Liver (tissue), 9 donors: ENCODE measurements around the gene ZNF296. TPM values are rescaled to one million over a fixed set of nuclear protein-coding genes. Genes with fewer than 3 reads are reported as not detected.

ENCODE experiments used
- DNase-seq: peaks from one replicate; pipeline ENCODE4 v3.0.0-alpha.2; 2017; ENCODE audit warnings: low spot score
- H3K27ac ChIP-seq, 2 donors: one replicate each; pipeline ENCODE4 v1.7.0; 2013; ENCODE audit warnings: inconsistent platforms in 2 of 2, low read length in 2 of 2, control low read depth in 1 of 2, low read depth in 1 of 2, mild to moderate bottlenecking in 1 of 2
- H3K27me3 ChIP-seq, 4 donors: one replicate each; pipeline versions ENCODE4 v1.6.1 to v1.7.0; 2013; ENCODE audit warnings: low read length in 3 of 4, inconsistent platforms in 1 of 4, mild to moderate bottlenecking in 1 of 4, moderate library complexity in 1 of 4; ENCODE audit not compliant: control insufficient read depth in 4 of 4, insufficient read depth in 4 of 4
- H3K36me3 ChIP-seq, 4 donors: one replicate each; pipeline versions ENCODE4 v1.6.1 to v1.7.0; 2013; ENCODE audit warnings: low read length in 3 of 4, mild to moderate bottlenecking in 3 of 4, low read depth in 1 of 4, moderate library complexity in 1 of 4; ENCODE audit not compliant: control insufficient read depth in 4 of 4, insufficient read depth in 3 of 4
- H3K4me1 ChIP-seq, 4 donors: one replicate each; pipeline versions ENCODE4 v1.6.1 to v1.7.0; 2013; ENCODE audit warnings: low read length in 3 of 4, mild to moderate bottlenecking in 3 of 4, moderate library complexity in 1 of 4; ENCODE audit not compliant: control insufficient read depth in 4 of 4, insufficient read depth in 4 of 4
- H3K4me3 ChIP-seq, 3 donors: one replicate each; pipeline versions ENCODE4 v1.6.1 to v1.7.0; 2013; ENCODE audit warnings: low read length in 3 of 3, control low read depth in 1 of 3, low read depth in 1 of 3, mild to moderate bottlenecking in 1 of 3
- H3K9ac ChIP-seq, 2 donors: one replicate each; pipeline ENCODE4 v1.7.0; 2013; ENCODE audit warnings: low read length in 2 of 2, mild to moderate bottlenecking in 2 of 2, moderate library complexity in 2 of 2, control low read depth in 1 of 2, low read depth in 1 of 2
- H3K9me3 ChIP-seq, 4 donors: one replicate each; pipeline versions ENCODE4 v1.6.1 to v1.7.0; 2013; ENCODE audit warnings: low read length in 3 of 4; ENCODE audit not compliant: control insufficient read depth in 4 of 4
- CTCF ChIP-seq: fragments of 150-350 bp; IDR thresholded peaks from 2 replicates; pipeline ENCODE4 v1.5.1; 2017; ENCODE audit warnings: improper control_type of control experiment, low read depth, low read length; ENCODE audit not compliant: missing input control
- EGR1 ChIP-seq, 2 donors: IDR thresholded peaks; 2 replicates each; pipeline ENCODE4 v1.6.1; 2016 to 2018; ENCODE audit warnings: antibody characterized with exemption in 2 of 2, low read depth in 2 of 2
- FOXA1 ChIP-seq: IDR thresholded peaks from 2 replicates; pipeline ENCODE4 v1.6.1; 2016; ENCODE audit warnings: antibody characterized with exemption
- GABPA ChIP-seq, 2 donors: IDR thresholded peaks in 1 of 2; conservative IDR thresholded peaks in 1 of 2; 2 replicates each; pipeline ENCODE4 v1.6.1; 2016; ENCODE audit warnings: antibody characterized with exemption in 2 of 2, mild to moderate bottlenecking in 1 of 2, moderate library complexity in 1 of 2
- HNF4A ChIP-seq, 2 donors: conservative IDR thresholded peaks; 2 replicates each; pipeline ENCODE4 v1.6.1; 2016; ENCODE audit warnings: antibody characterized with exemption in 2 of 2, mild to moderate bottlenecking in 2 of 2
- HNF4G ChIP-seq: IDR thresholded peaks from 2 replicates; pipeline ENCODE4 v1.6.1; 2016; ENCODE audit warnings: antibody characterized with exemption
- MAX ChIP-seq: IDR thresholded peaks from 2 replicates; pipeline ENCODE4 v1.6.1; 2016; ENCODE audit warnings: antibody characterized with exemption
- RAD21 ChIP-seq, 2 donors: IDR thresholded peaks; 2 replicates each; pipeline ENCODE4 v1.6.1; 2016; ENCODE audit warnings: antibody characterized with exemption in 2 of 2, mild to moderate bottlenecking in 2 of 2
- RXRA ChIP-seq, 2 donors: IDR thresholded peaks; 2 replicates each; pipeline ENCODE4 v1.6.1; 2017 to 2018; ENCODE audit warnings: antibody characterized with exemption in 2 of 2, mild to moderate bottlenecking in 1 of 2
- SP1 ChIP-seq: IDR thresholded peaks from 2 replicates; pipeline ENCODE4 v1.6.1; 2018; ENCODE audit warnings: antibody characterized with exemption, mild to moderate bottlenecking
- YY1 ChIP-seq: IDR thresholded peaks from 2 replicates; pipeline ENCODE4 v1.6.1; 2016; ENCODE audit warnings: antibody characterized with exemption, mild to moderate bottlenecking
- ZBTB33 ChIP-seq: IDR thresholded peaks from 2 replicates; pipeline ENCODE4 v1.6.1; 2016; ENCODE audit warnings: antibody characterized with exemption
- WGBS: extraction: QIAGEN DNeasy Blood & Tissue Kit; methylation state at CpG from one replicate; pipeline ENCODE4 v1.1.7; 2013; 5-methylcytosine and 5-hydroxymethylcytosine counted together
- polyA plus RNA-seq, 2 donors: library from polyadenylated mRNA; stranded (reverse) in 1 of 2; unstranded in 1 of 2; fragments of 200-250 nt in 1 of 2; fragments of >200 nt in 1 of 2; fragmentation: Nextera tagmentation in 1 of 2; extraction: Ambion mirVana in 1 of 2; gene quantifications; one replicate each; pipeline versions ENCODE4 v1.2.1 to v1.2.3, GENCODE V29; 2013 to 2015
- total RNA-seq, 2 donors: library from RNA; depleted of rRNA; stranded (reverse); fragments of >200 nt; gene quantifications; one replicate each; pipeline ENCODE4 v1.2.3, GENCODE V29; 2014
- TF ChIP-seq, protein P1 (sequence below): IDR thresholded peaks from 2 replicates; pipeline ENCODE4 v1.6.1; 2016; ENCODE audit warnings: antibody characterized with exemption
- TF ChIP-seq, protein P2 (sequence below): IDR thresholded peaks from 2 replicates; pipeline ENCODE4 v1.6.1; 2016; ENCODE audit warnings: antibody characterized with exemption, mild to moderate bottlenecking
- donor health status: healthy.
- donor health status: healthy.
- donor health status: healthy.
- donor health status: healthy.
- donor health status: healthy.

ZNF296 gene
- total and polyA plus RNA-seq, 4 donors, result 0.16 to 0.42 (median 0.17) TPM; not detected in 1

GRCh38 chr19:45104658-45105349, 28.5 kb upstream of the ZNF296 start (continued):
- TF ChIP-seq CTCF (no peak), ZBTB33 (no peak), YY1 (no peak)

DNA sequence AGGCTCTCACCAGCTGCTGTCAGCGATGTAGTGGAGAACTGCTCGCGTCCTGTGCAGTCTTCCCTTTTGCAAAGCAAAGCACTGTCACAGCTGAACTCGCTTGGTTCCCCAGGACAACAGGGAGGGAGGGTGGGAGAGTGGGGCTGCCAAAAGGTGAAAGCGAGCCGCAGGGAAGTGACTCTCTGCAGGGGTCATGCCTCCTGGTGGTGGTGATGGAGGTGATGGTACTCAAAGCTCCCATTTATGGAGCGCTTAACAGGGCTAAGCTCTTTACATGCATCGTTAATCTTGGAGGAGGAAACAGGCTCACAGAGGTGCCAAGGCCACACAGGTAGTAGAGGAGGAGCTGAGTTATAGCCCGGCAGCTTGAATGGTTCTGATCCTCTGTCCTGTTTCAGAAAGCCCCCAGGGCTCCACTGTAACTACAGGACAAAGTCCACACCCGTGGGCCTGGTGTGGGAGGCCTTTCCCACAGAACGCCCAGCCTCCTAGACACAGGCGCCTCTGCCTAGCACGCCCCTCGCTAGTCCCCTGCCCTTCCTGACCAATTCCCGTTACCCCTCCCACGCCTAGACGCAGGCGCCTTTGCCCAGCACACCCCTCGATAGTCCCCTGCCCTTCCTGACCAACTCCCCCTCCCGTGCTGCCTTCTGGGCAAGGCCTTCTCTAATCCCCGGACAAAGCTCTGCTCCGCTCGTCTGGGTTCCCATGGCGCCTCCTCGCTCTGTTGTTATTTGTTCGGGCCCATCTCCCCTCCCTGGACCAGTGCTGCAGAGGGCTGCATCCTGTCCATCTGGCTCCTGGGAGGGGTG, 27.4 kb upstream of the ZNF296 start:
- peak; percentile 58 for DNase-seq
- Histone ChIP-seq H3K4me1 (peaks cover 3 to 22% (median 14%) of the 10 kb centered on the region in 4 donors), H3K4me3 (no peak overlapping the region), H3K27me3 (no peaks in the 10 kb centered on the region), H3K36me3 (no peaks in the 10 kb centered on the region), H3K27ac (no peak overlapping the region), H3K9ac (no peak overlapping the region), H3K9me3 (no peaks in the 10 kb centered on the region)
- no peak for TF ChIP-seq CTCF
- no peak for TF ChIP-seq ZBTB33
- TF ChIP-seq HNF4G, result peak; percentile 10
- no peak for TF ChIP-seq RXRA (IDR thresholded peaks at IDR 0.05)
- TF ChIP-seq FOXA1, result no peak
- TF ChIP-seq MAX, result no peak
- TF ChIP-seq, protein P1, sequence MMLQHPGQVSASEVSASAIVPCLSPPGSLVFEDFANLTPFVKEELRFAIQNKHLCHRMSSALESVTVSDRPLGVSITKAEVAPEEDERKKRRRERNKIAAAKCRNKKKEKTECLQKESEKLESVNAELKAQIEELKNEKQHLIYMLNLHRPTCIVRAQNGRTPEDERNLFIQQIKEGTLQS, result no peak
- peak; percentile 25 for TF ChIP-seq SP1
- TF ChIP-seq, protein P2, sequence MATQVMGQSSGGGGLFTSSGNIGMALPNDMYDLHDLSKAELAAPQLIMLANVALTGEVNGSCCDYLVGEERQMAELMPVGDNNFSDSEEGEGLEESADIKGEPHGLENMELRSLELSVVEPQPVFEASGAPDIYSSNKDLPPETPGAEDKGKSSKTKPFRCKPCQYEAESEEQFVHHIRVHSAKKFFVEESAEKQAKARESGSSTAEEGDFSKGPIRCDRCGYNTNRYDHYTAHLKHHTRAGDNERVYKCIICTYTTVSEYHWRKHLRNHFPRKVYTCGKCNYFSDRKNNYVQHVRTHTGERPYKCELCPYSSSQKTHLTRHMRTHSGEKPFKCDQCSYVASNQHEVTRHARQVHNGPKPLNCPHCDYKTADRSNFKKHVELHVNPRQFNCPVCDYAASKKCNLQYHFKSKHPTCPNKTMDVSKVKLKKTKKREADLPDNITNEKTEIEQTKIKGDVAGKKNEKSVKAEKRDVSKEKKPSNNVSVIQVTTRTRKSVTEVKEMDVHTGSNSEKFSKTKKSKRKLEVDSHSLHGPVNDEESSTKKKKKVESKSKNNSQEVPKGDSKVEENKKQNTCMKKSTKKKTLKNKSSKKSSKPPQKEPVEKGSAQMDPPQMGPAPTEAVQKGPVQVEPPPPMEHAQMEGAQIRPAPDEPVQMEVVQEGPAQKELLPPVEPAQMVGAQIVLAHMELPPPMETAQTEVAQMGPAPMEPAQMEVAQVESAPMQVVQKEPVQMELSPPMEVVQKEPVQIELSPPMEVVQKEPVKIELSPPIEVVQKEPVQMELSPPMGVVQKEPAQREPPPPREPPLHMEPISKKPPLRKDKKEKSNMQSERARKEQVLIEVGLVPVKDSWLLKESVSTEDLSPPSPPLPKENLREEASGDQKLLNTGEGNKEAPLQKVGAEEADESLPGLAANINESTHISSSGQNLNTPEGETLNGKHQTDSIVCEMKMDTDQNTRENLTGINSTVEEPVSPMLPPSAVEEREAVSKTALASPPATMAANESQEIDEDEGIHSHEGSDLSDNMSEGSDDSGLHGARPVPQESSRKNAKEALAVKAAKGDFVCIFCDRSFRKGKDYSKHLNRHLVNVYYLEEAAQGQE, result no peak
- TF ChIP-seq HNF4A (conservative IDR thresholded peaks at IDR 0.05), result peak in 1 of 2 donors; percentile 66
- TF ChIP-seq EGR1 (IDR thresholded peaks at IDR 0.05; ENCODE audit: low read depth in 2 of 2), result no peak
- peak in 1 of 2 donors; percentile 17 for TF ChIP-seq RAD21 (IDR thresholded peaks at IDR 0.05)
- TF ChIP-seq GABPA (IDR thresholded peaks at IDR 0.05 in 1 of 2, conservative IDR thresholded peaks at IDR 0.05 in 1 of 2), result no peak
- WGBS, result 63% methylated on average over 26 of the region's 26 CpGs
